Neutrophil (primary cell): ENCODE results near the gene TIAM1.

Experiments
- H3K27ac ChIP-seq: fragments of 200-600 bp; sonication (generic); 2 replicates; pipeline ENCODE4 v1.5.1; 2016; ENCODE audit warnings: mild to moderate bottlenecking, moderate library complexity
- H3K27me3 ChIP-seq: fragments of 200-600 bp; sonication (generic); 2 replicates; pipeline ENCODE4 v1.6.0; 2016; ENCODE audit warnings: mild to moderate bottlenecking
- H3K36me3 ChIP-seq: fragments of 200-600 bp; sonication (generic); 2 replicates; pipeline ENCODE4 v1.5.1; 2017
- H3K4me1 ChIP-seq, 2 experiments: fragments of 200-600 bp in 1 of 2; sonication (generic) in 1 of 2; 1 replicate in 1 of 2; 2 replicates in 1 of 2; pipeline versions ENCODE4 v1.5.1 to v1.6.1; 2013 to 2016; ENCODE audit warnings: low read depth in 1 of 2, low read length in 1 of 2, mild to moderate bottlenecking in 1 of 2, moderate library complexity in 1 of 2; ENCODE audit not compliant: control insufficient read depth in 1 of 2, insufficient read depth in 1 of 2
- H3K4me3 ChIP-seq, 2 experiments: fragments of 200-600 bp in 1 of 2; sonication (generic) in 1 of 2; 1 replicate in 1 of 2; 2 replicates in 1 of 2; pipeline ENCODE4 v1.5.1; 2013 to 2016; ENCODE audit warnings: low read depth in 1 of 2, low read length in 1 of 2, mild to moderate bottlenecking in 1 of 2, moderate library complexity in 1 of 2
- H3K9me3 ChIP-seq: fragments of 200-600 bp; sonication (generic); 2 replicates; pipeline ENCODE4 v1.5.1; 2016
- TF ChIP-seq, protein P1 (sequence below): fragments of 200-600 bp; sonication (generic); IDR thresholded peaks from 2 replicates; pipeline ENCODE4 v1.5.1; 2016; ENCODE audit warnings: antibody characterized with exemption

The TIAM1 gene

DNA sequence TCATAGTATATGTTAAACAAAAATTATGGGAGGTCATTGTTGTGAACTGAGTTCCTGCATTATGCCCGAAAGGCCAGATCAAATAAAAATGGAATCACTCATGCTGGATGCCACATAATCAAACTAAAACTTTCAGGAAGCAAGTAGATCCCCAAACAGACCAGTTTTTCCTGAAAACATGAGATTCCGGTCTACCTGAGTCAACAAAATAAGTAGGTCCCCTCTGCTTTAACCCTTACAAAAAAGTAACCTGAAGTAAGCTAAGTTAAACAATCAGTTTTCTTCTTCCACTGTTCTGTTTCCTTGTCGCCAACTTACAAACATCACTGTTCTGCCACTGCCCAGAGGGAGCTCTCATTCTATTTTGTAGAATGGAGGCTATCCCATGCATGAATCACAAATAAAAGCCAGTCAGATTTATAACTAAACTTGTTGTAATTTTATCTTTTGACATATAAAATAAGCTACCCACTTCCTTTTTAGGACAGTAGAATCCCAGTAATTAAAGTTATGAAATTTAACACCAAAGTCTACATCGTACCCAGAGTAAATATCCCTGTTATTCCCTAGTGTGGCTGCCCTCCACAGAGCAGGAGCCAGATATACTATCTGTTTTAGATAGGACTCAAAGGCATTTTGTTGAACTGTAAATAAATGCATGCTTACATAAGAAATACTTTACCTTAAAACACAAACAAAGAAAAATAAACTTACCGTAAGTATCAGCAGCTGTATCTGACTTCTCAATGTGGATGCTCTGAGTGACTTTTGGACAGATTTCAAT, 149.4 kb downstream of the TIAM1 start:
- Histone ChIP-seq H3K36me3 (no peaks in the 10 kb centered on the region), H3K27me3 (no peaks in the 10 kb centered on the region), H3K4me1 (no peaks in the 10 kb centered on the region), H3K27ac (no peak overlapping the region), H3K9me3 (no peaks in the 10 kb centered on the region), H3K4me3 (no peak overlapping the region)
- TF ChIP-seq, protein P1, sequence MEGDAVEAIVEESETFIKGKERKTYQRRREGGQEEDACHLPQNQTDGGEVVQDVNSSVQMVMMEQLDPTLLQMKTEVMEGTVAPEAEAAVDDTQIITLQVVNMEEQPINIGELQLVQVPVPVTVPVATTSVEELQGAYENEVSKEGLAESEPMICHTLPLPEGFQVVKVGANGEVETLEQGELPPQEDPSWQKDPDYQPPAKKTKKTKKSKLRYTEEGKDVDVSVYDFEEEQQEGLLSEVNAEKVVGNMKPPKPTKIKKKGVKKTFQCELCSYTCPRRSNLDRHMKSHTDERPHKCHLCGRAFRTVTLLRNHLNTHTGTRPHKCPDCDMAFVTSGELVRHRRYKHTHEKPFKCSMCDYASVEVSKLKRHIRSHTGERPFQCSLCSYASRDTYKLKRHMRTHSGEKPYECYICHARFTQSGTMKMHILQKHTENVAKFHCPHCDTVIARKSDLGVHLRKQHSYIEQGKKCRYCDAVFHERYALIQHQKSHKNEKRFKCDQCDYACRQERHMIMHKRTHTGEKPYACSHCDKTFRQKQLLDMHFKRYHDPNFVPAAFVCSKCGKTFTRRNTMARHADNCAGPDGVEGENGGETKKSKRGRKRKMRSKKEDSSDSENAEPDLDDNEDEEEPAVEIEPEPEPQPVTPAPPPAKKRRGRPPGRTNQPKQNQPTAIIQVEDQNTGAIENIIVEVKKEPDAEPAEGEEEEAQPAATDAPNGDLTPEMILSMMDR: no peak

GRCh38 chr21:31193761-31194160, 150.3 kb downstream of the TIAM1 start:
- no peak overlapping the region for H3K27ac ChIP-seq
- H3K36me3 ChIP-seq: no peaks in the 10 kb centered on the region
- TF ChIP-seq, protein P1: no peak
- H3K4me3 ChIP-seq: no peak overlapping the region
- H3K4me1 ChIP-seq: no peaks in the 10 kb centered on the region
- no peaks in the 10 kb centered on the region for H3K27me3 ChIP-seq
- no peaks in the 10 kb centered on the region for H3K9me3 ChIP-seq

GRCh38 chr21:31191553-31191952, 152.5 kb downstream of the TIAM1 start:
- Histone ChIP-seq H3K27me3 (no peaks in the 10 kb centered on the region), H3K4me3 (no peak overlapping the region), H3K4me1 (no peaks in the 10 kb centered on the region), H3K36me3 (no peaks in the 10 kb centered on the region), H3K27ac (no peak overlapping the region), H3K9me3 (no peaks in the 10 kb centered on the region)
- TF ChIP-seq, protein P1: no peak

- H3K36me3 ChIP-seq: no peaks in the 10 kb centered on the region
- H3K4me1 ChIP-seq: no peaks in the 10 kb centered on the region
- H3K27ac ChIP-seq: no peak overlapping the region
- H3K4me3 ChIP-seq: no peak overlapping the region
- H3K9me3 ChIP-seq: no peaks in the 10 kb centered on the region
- no peaks in the 10 kb centered on the region for H3K27me3 ChIP-seq
- TF ChIP-seq, protein P1: no peak
Observed at GRCh38 chr21:31190516-31190915, 153.5 kb downstream of the TIAM1 start.

- no peaks in the 10 kb centered on the region for H3K4me1 ChIP-seq
- H3K27ac ChIP-seq: no peak overlapping the region
- H3K36me3 ChIP-seq: no peaks in the 10 kb centered on the region
- H3K9me3 ChIP-seq: no peaks in the 10 kb centered on the region
- no peaks in the 10 kb centered on the region for H3K27me3 ChIP-seq
- no peak overlapping the region for H3K4me3 ChIP-seq
- TF ChIP-seq, protein P1: no peak
Observed at GRCh38 chr21:31187499-31187898, 156.6 kb downstream of the TIAM1 start.
